ENCODE measurements around the gene PRRT1.
"Not testable (repeated sequence)": the region's sequence is repeated elsewhere in the genome, so short reads cannot be mapped to it uniquely, and the experiment has no call there.

PRRT1 gene

DNA sequence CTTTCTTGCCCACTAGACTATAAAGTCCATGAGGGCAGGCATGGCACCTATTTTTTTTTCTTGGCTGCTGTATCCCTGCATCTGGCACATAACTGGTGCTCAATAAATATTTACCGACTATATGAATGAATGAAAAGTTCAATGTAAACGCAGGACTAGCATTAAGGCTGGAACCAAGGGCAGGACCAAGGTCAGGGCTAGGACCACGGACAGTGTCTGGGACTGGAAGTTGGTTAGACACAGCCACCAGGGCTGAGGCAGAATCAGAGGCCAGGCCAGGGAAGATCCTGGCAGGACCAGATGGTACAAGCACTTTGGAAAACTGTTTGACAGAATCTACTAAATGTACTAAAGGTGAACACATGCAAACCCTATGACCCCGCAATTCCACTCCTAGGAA is 46.3 kb downstream of the PRRT1 start:
- TF ChIP-seq, protein P1, sequence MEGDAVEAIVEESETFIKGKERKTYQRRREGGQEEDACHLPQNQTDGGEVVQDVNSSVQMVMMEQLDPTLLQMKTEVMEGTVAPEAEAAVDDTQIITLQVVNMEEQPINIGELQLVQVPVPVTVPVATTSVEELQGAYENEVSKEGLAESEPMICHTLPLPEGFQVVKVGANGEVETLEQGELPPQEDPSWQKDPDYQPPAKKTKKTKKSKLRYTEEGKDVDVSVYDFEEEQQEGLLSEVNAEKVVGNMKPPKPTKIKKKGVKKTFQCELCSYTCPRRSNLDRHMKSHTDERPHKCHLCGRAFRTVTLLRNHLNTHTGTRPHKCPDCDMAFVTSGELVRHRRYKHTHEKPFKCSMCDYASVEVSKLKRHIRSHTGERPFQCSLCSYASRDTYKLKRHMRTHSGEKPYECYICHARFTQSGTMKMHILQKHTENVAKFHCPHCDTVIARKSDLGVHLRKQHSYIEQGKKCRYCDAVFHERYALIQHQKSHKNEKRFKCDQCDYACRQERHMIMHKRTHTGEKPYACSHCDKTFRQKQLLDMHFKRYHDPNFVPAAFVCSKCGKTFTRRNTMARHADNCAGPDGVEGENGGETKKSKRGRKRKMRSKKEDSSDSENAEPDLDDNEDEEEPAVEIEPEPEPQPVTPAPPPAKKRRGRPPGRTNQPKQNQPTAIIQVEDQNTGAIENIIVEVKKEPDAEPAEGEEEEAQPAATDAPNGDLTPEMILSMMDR (IDR thresholded peaks at IDR 0.05), result no peak
- no peak overlapping the region for H3K27ac ChIP-seq
- H3K9me3 ChIP-seq, result no peaks in the 10 kb centered on the region
- H3K4me3 ChIP-seq (ENCODE audit: low read depth in 1 of 2, low read length in 1 of 2), result no peak overlapping the region
- H3K27me3 ChIP-seq, result peaks cover 65% of the 10 kb centered on the region
- peaks cover 2% of the 10 kb centered on the region for H3K36me3 ChIP-seq
- H3K4me1 ChIP-seq (ENCODE audit: control insufficient read depth in 1 of 2, insufficient read depth in 1 of 2, low read depth in 1 of 2, low read length in 1 of 2), result no peaks in the 10 kb centered on the region

DNA sequence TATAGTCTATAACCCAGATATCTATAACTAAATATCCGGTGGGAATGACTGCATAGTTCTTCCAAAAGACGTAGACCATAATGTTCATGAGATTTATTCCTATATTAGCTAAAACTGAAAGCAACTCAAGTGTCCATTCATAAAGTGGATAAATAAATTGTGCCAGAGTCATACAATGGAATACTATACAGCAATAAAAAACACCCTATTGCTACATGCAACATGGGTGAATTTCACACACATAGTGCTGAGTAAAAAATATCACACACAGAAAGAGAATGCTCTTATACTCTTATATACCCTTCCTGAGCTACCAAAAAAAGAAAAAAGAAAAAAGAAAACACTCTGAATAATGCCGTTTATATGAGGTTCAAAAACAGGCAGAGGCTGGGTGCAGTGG is 49.5 kb downstream of the PRRT1 start:
- Histone ChIP-seq H3K27ac (no peak overlapping the region), H3K4me1 (ENCODE audit: control insufficient read depth in 1 of 2, insufficient read depth in 1 of 2, low read depth in 1 of 2, low read length in 1 of 2) (no peaks in the 10 kb centered on the region), H3K27me3 (peaks cover 67% of the 10 kb centered on the region), H3K4me3 (ENCODE audit: low read depth in 1 of 2, low read length in 1 of 2) (no peak overlapping the region), H3K9me3 (no peaks in the 10 kb centered on the region), H3K36me3 (no peaks in the 10 kb centered on the region)
- TF ChIP-seq, protein P1 (IDR thresholded peaks at IDR 0.05), result no peak

DNA sequence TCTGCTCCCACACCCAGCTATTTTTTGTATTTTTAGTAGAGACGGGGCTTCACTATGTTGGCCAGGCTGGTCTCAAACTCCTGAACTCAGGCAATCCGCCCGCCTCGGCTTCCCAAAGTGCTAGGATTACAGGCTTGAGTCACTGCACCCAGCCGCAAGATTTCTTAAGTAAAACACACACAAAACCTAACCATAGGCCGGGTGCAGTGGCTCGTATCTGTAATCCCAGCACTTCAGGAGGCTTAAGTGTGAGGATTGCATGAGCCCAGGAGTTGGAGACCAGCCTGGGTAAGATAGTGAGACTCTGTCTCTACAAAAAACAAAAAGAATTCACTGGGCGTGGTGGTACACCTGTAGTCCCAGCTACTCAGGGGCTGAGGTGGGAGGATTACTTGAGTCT is 51.5 kb downstream of the PRRT1 start:
- H3K27me3 ChIP-seq, result peaks cover 70% of the 10 kb centered on the region
- not testable (repeated sequence) for H3K36me3 ChIP-seq; H3K4me1 ChIP-seq (ENCODE audit: control insufficient read depth in 1 of 2, insufficient read depth in 1 of 2, low read depth in 1 of 2, low read length in 1 of 2); H3K9me3 ChIP-seq; H3K27ac ChIP-seq; H3K4me3 ChIP-seq (ENCODE audit: low read depth in 1 of 2, low read length in 1 of 2)
